HG03521 (cell line): ENCODE measurements around the gene SENP1.

Experiments used
- ATAC-seq: cut with Tn5 transposase; IDR thresholded peaks from one replicate; pipeline ENCODE4 v1.9.1; 2021; ENCODE audit warnings: mild to moderate bottlenecking, moderate library complexity; ENCODE audit not compliant: unreplicated experiment

The SENP1 gene

GRCh38 chr12:48021485-48022179, 84.2 kb downstream of the SENP1 start:
- no peak for ATAC-seq

- ATAC-seq, result no peak
Measured at GRCh38 chr12:48019639-48020265, 86.1 kb downstream of the SENP1 start.

- ATAC-seq, result no peak
Measured at GRCh38 chr12:48018618-48018995, 87.3 kb downstream of the SENP1 start.

- no peak for ATAC-seq
Measured at GRCh38 chr12:48017921-48018617, 87.8 kb downstream of the SENP1 start.

GRCh38 chr12:48017496-48017895, 88.4 kb downstream of the SENP1 start:
- ATAC-seq, result no peak

- ATAC-seq, result no peak
Measured at GRCh38 chr12:48016373-48017020, 89.4 kb downstream of the SENP1 start.

GRCh38 chr12:48015954-48016353, 89.9 kb downstream of the SENP1 start:
- no peak for ATAC-seq

GRCh38 chr12:48015129-48015528, 90.8 kb downstream of the SENP1 start:
- no peak for ATAC-seq

- no peak for ATAC-seq
Measured at GRCh38 chr12:48013287-48013686, 92.6 kb downstream of the SENP1 start.

GRCh38 chr12:48012070-48012469, 93.8 kb downstream of the SENP1 start:
- ATAC-seq, result no peak

- no peak for ATAC-seq
Measured at GRCh38 chr12:48010366-48010970, 95.4 kb downstream of the SENP1 start.

GRCh38 chr12:48009471-48009870, 96.4 kb downstream of the SENP1 start:
- no peak for ATAC-seq

GRCh38 chr12:48008950-48009349, 96.9 kb downstream of the SENP1 start:
- no peak for ATAC-seq

GRCh38 chr12:48008349-48008748, 97.5 kb downstream of the SENP1 start:
- no peak for ATAC-seq

GRCh38 chr12:48007206-48007605, 98.7 kb downstream of the SENP1 start:
- no peak for ATAC-seq

- ATAC-seq, result no peak
Measured at GRCh38 chr12:48005750-48006021, 100.2 kb downstream of the SENP1 start.

GRCh38 chr12:48005001-48005749, 100.7 kb downstream of the SENP1 start:
- ATAC-seq, result no peak

- no peak for ATAC-seq
Measured at GRCh38 chr12:48004053-48004941, 101.6 kb downstream of the SENP1 start, which contains the start of gene COL2A1. Gene COL2A1, minus strand, starts transcription at chr12:48004476. Its CDS starts 155 bp downstream, at chr12:48004321.

- ATAC-seq, result no peak
Measured at GRCh38 chr12:48003226-48004052, 102.4 kb downstream of the SENP1 start.
